ENCODE data around the gene NHLRC2.
A peak's percentile ranks its signal among the peaks of the same experiment; 100 is the strongest.

DNA sequence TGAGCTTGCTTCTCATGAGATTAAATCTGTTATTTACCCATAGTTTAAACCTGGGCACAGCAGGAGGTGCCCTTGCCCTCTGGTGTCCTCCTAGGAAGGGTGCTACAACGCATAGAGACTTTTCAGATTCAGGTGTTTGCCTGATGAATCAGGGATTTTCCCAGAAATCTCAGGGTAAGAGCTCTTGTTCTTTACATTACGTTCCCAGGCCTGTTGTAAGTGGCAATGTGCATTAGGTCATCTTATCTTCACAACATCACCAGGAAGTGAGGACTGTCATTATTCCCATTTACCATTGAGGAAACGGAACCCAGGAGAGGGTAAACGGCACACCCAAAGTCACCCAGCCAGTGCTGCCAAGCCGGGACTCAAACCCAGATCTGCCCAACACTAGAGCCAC, 73.0 kb downstream of the NHLRC2 start:
- TF ChIP-seq, protein P1, sequence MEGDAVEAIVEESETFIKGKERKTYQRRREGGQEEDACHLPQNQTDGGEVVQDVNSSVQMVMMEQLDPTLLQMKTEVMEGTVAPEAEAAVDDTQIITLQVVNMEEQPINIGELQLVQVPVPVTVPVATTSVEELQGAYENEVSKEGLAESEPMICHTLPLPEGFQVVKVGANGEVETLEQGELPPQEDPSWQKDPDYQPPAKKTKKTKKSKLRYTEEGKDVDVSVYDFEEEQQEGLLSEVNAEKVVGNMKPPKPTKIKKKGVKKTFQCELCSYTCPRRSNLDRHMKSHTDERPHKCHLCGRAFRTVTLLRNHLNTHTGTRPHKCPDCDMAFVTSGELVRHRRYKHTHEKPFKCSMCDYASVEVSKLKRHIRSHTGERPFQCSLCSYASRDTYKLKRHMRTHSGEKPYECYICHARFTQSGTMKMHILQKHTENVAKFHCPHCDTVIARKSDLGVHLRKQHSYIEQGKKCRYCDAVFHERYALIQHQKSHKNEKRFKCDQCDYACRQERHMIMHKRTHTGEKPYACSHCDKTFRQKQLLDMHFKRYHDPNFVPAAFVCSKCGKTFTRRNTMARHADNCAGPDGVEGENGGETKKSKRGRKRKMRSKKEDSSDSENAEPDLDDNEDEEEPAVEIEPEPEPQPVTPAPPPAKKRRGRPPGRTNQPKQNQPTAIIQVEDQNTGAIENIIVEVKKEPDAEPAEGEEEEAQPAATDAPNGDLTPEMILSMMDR (IDR thresholded peaks at IDR 0.05) = peak in 1 of 5 experiments; percentile 17
- TF ChIP-seq EP300 (IDR thresholded peaks at IDR 0.05; ENCODE audit: low read depth) = no peak

Data from transverse colon (tissue), 3 donors.